WTC11 (cell line): ENCODE measurements around the gene NLRP6.

ENCODE experiments used
- CTCF ChIP-seq: fragments of 200-600 bp; IDR thresholded peaks from 2 replicates; pipeline ENCODE4 v1.8.0; 2022; ENCODE audit warnings: antibody characterized with exemption
- NFYB ChIP-seq: sonication (generic); formaldehyde crosslinking; conservative IDR thresholded peaks from 2 replicates; pipeline ENCODE4 v1.8.0; 2022; ENCODE audit warnings: low read depth, missing genetic modification reagents
- ZSCAN18 ChIP-seq: fragments of 250-450 bp; sonication (Bioruptor Pico); IDR thresholded peaks from 2 replicates; pipeline ENCODE4 v2.1.2; 2022; ENCODE audit warnings: mild to moderate bottlenecking, moderate library complexity
- TF ChIP-seq, protein P1 (sequence below): sonication (generic); formaldehyde crosslinking; IDR thresholded peaks from 2 replicates; pipeline ENCODE4 v1.8.0; 2022; ENCODE audit warnings: mild to moderate bottlenecking, missing genetic modification reagents

GRCh38 chr11:259413-259812, 18.8 kb upstream of the NLRP6 start:
- TF ChIP-seq CTCF (no peak), NFYB (CRISPR knock-in tag) (no peak), ZSCAN18 (CRISPR knock-in tag) (no peak)
- TF ChIP-seq, protein P1, sequence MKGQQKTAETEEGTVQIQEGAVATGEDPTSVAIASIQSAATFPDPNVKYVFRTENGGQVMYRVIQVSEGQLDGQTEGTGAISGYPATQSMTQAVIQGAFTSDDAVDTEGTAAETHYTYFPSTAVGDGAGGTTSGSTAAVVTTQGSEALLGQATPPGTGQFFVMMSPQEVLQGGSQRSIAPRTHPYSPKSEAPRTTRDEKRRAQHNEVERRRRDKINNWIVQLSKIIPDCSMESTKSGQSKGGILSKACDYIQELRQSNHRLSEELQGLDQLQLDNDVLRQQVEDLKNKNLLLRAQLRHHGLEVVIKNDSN (CRISPR knock-in tag), result no peak
